Omental fat pad (tissue), 4 donors: ENCODE measurements around the gene SLC39A1. TPM values are rescaled to one million over a fixed set of nuclear protein-coding genes. Genes with fewer than 3 reads are reported as not detected.
A peak's percentile ranks its signal among the peaks of the same experiment; 100 is the strongest.

Experiments used
- ATAC-seq: fragments of 150-250 bp; one replicate; pipeline ENCODE4 v1.9.1; 2016; ENCODE audit warnings: mild to moderate bottlenecking, moderate library complexity; ENCODE audit not compliant: low FRiP score
- DNase-seq: peaks from one replicate; pipeline ENCODE4 v3.0.0-alpha.2; 2019; ENCODE audit warnings: low spot score
- CTCF ChIP-seq, 3 donors: fragments of 450-650 bp; IDR thresholded peaks; one replicate each; pipeline ENCODE4 v1.5.1; 2016 to 2017; ENCODE audit warnings: antibody characterized with exemption in 3 of 3, mild to moderate bottlenecking in 3 of 3, moderate library complexity in 2 of 3
- total RNA-seq, 4 donors: library from RNA; depleted of rRNA; stranded (reverse); fragments of >200 nt; gene quantifications; one replicate each; pipeline ENCODE4 v1.1.0, GENCODE V29; 2016

The SLC39A1 gene
- total RNA-seq, 4 donors from 2014 or later = 80.5 to 125 (median 116) TPM

- DNase-seq = no peak
- no peak for TF ChIP-seq CTCF (IDR thresholded peaks at IDR 0.05)
- no peak for ATAC-seq
Measured at GRCh38 chr1:153991806-153992205, 28.5 kb upstream of the SLC39A1 start.

GRCh38 chr1:153991151-153991630, 27.9 kb upstream of the SLC39A1 start:
- ATAC-seq = no peak
- no peak for TF ChIP-seq CTCF (IDR thresholded peaks at IDR 0.05)

GRCh38 chr1:153990468-153991150, 27.3 kb upstream of the SLC39A1 start, which contains the start of gene RPS27:
TSS of gene RPS27 (plus strand) at chr1:153990762. CDS start at chr1:153990797, 35 bp downstream.
- TF ChIP-seq CTCF (IDR thresholded peaks at IDR 0.05) = no peak
- ATAC-seq (peak; percentile 60), DNase-seq (peak; percentile 56)

More at GRCh38 chr1:153991151-153991630, 27.9 kb upstream of the SLC39A1 start:
- DNase-seq = no peak

- ATAC-seq (no peak), DNase-seq (no peak)
- TF ChIP-seq CTCF (IDR thresholded peaks at IDR 0.05) = no peak
Measured at GRCh38 chr1:153987621-153988020, 24.3 kb upstream of the SLC39A1 start.

GRCh38 chr1:153985941-153986761, 22.8 kb upstream of the SLC39A1 start, which contains the start of gene RAB13:
TSS of gene RAB13 (minus strand) at chr1:153986339. CDS start at chr1:153986236, 103 bp downstream.
- peak; percentile 86 for ATAC-seq
- peak; percentile 49 for DNase-seq
- no peak for TF ChIP-seq CTCF (IDR thresholded peaks at IDR 0.05)

GRCh38 chr1:153985341-153985912, 22.1 kb upstream of the SLC39A1 start:
- TF ChIP-seq CTCF (IDR thresholded peaks at IDR 0.05) = no peak
- DNase-seq (peak; percentile 61), ATAC-seq (peak; percentile 62)
